ENCODE results near the gene YTHDC2. TPM values are rescaled to one million over a fixed set of nuclear protein-coding genes. Genes with fewer than 3 reads are reported as not detected.

YTHDC2 gene
- total RNA-seq (2014; rRNA removed; shearing (Covaris generic)), result 21.3 and 31.4 TPM in 2 replicates

- peak; percentile 95 for DNase-seq (ENCODE audit: low read depth)
These were observed at the start of gene YTHDC2 for GRCh38 chr5:113513384-113514288. TSS of gene YTHDC2 (plus strand) at chr5:113513694. CDS start at chr5:113513896, 202 bp downstream.

GRCh38 chr5:113474100-113474728 lies 39.3 kb upstream of the YTHDC2 start:
- no peak for DNase-seq (ENCODE audit: low read depth)

- DNase-seq (ENCODE audit: low read depth), result no peak
These were observed 34.8 kb upstream of the YTHDC2 start for GRCh38 chr5:113478691-113479090.

- no peak for DNase-seq (ENCODE audit: low read depth)
These were observed 33.3 kb upstream of the YTHDC2 start for GRCh38 chr5:113480243-113480642.

- DNase-seq (ENCODE audit: low read depth), result no peak
These were observed 26.1 kb upstream of the YTHDC2 start for GRCh38 chr5:113487416-113487780.

GRCh38 chr5:113487781-113488644 lies 25.5 kb upstream of the YTHDC2 start, which contains the start of gene MCC:
TSS of gene MCC (minus strand) at chr5:113488453.
- DNase-seq (ENCODE audit: low read depth), result peak; percentile 96

- DNase-seq (ENCODE audit: low read depth), result peak; percentile 29
These were observed 24.8 kb upstream of the YTHDC2 start for GRCh38 chr5:113488645-113489184.

GRCh38 chr5:113489299-113489698 lies 24.2 kb upstream of the YTHDC2 start:
- peak; percentile 95 for DNase-seq (ENCODE audit: low read depth)

- no peak for DNase-seq (ENCODE audit: low read depth)
These were observed 23.2 kb upstream of the YTHDC2 start for GRCh38 chr5:113490317-113490716.

- DNase-seq (ENCODE audit: low read depth), result no peak
These were observed 22.5 kb upstream of the YTHDC2 start for GRCh38 chr5:113491022-113491421.

GRCh38 chr5:113493446-113493845 lies 20.0 kb upstream of the YTHDC2 start:
- DNase-seq (ENCODE audit: low read depth), result no peak

GRCh38 chr5:113495422-113495841 lies 18.1 kb upstream of the YTHDC2 start:
- DNase-seq (ENCODE audit: low read depth), result peak; percentile 50

- no peak for DNase-seq (ENCODE audit: low read depth)
These were observed 11.4 kb upstream of the YTHDC2 start for GRCh38 chr5:113502073-113502472.

- DNase-seq (ENCODE audit: low read depth), result no peak
These were observed 10.3 kb upstream of the YTHDC2 start for GRCh38 chr5:113503146-113503545.

- peak; percentile 14 for DNase-seq (ENCODE audit: low read depth)
These were observed 8.3 kb upstream of the YTHDC2 start for GRCh38 chr5:113505181-113505580.

GRCh38 chr5:113507601-113508000 lies 5.9 kb upstream of the YTHDC2 start:
- DNase-seq (ENCODE audit: low read depth), result no peak

GRCh38 chr5:113508756-113509155 lies 4.7 kb upstream of the YTHDC2 start:
- peak; percentile 13 for DNase-seq (ENCODE audit: low read depth)

- DNase-seq (ENCODE audit: low read depth), result peak; percentile 18
These were observed 2.5 kb upstream of the YTHDC2 start for GRCh38 chr5:113510836-113511451.

GRCh38 chr5:113512341-113512740 lies 1.2 kb upstream of the YTHDC2 start:
- no peak for DNase-seq (ENCODE audit: low read depth)

- no peak for DNase-seq (ENCODE audit: low read depth)
These were observed 768 bp downstream of the YTHDC2 start for GRCh38 chr5:113514289-113514635.

GRCh38 chr5:113518884-113519283 lies 5.4 kb downstream of the YTHDC2 start:
- no peak for DNase-seq (ENCODE audit: low read depth)

Measured in Daoy (cell line).